Nephron progenitor cell (in vitro differentiated cells): ENCODE results near the gene SRA1.

Experiments
- DNase-seq: peaks from one replicate; pipeline ENCODE4 v3.0.0; 2021
- H3K27ac Mint-ChIP-seq: 2 replicates; pipeline ENCODE4 v1.8.0; 2021; ENCODE audit warnings: mild to moderate bottlenecking, moderate library complexity, mixed read lengths
- H3K27me3 Mint-ChIP-seq: 2 replicates; pipeline ENCODE4 v1.8.0; 2021; ENCODE audit warnings: mild to moderate bottlenecking, low read depth, mixed read lengths; ENCODE audit not compliant: poor library complexity
- H3K36me3 Mint-ChIP-seq: 2 replicates; pipeline ENCODE4 v1.8.0; 2021; ENCODE audit warnings: low read depth, mixed read lengths
- H3K4me1 Mint-ChIP-seq: 2 replicates; pipeline ENCODE4 v1.8.0; 2021; ENCODE audit warnings: mixed read lengths
- H3K4me3 Mint-ChIP-seq: 2 replicates; pipeline ENCODE4 v1.8.0; 2021; ENCODE audit warnings: mild to moderate bottlenecking, moderate library complexity, mixed read lengths
- H3K9me3 Mint-ChIP-seq: 2 replicates; pipeline ENCODE4 v1.8.0; 2021; ENCODE audit warnings: mild to moderate bottlenecking, moderate library complexity, mixed read lengths
- TF ChIP-seq, protein P1 (sequence below): fragments of 200-600 bp; sonication (generic); IDR thresholded peaks from 2 replicates; pipeline ENCODE4 v1.5.0; 2021; ENCODE audit warnings: antibody characterized with exemption

The SRA1 gene

DNA sequence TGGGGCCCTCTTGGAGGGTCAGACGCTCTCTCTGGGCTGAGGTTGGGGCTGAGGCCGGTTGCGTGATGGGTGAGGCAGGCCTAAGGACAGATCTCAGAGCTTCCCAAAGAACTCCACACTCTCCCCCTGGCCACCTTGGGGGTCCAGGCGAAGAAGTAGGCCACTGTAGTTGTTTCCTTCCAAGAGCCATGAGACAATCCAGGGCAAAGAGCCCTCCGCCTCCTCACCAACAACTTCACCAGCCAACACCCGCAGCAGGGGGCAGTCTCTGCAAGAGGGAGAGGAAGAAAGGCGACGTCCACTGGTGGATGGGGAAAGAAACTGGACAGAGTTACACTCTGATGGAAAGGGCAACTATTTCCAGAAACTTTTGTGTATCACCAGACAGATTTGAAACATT is 18.0 kb upstream of the SRA1 start:
- Mint-ChIP-seq H3K27me3 (peaks cover 28% of the 10 kb centered on the region), H3K4me1 (no peaks in the 10 kb centered on the region), H3K27ac (no peak overlapping the region), H3K9me3 (peaks cover 3% of the 10 kb centered on the region), H3K36me3 (no peaks in the 10 kb centered on the region), H3K4me3 (no peak overlapping the region)
- DNase-seq, result no peak
- TF ChIP-seq, protein P1, sequence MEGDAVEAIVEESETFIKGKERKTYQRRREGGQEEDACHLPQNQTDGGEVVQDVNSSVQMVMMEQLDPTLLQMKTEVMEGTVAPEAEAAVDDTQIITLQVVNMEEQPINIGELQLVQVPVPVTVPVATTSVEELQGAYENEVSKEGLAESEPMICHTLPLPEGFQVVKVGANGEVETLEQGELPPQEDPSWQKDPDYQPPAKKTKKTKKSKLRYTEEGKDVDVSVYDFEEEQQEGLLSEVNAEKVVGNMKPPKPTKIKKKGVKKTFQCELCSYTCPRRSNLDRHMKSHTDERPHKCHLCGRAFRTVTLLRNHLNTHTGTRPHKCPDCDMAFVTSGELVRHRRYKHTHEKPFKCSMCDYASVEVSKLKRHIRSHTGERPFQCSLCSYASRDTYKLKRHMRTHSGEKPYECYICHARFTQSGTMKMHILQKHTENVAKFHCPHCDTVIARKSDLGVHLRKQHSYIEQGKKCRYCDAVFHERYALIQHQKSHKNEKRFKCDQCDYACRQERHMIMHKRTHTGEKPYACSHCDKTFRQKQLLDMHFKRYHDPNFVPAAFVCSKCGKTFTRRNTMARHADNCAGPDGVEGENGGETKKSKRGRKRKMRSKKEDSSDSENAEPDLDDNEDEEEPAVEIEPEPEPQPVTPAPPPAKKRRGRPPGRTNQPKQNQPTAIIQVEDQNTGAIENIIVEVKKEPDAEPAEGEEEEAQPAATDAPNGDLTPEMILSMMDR, result no peak

DNA sequence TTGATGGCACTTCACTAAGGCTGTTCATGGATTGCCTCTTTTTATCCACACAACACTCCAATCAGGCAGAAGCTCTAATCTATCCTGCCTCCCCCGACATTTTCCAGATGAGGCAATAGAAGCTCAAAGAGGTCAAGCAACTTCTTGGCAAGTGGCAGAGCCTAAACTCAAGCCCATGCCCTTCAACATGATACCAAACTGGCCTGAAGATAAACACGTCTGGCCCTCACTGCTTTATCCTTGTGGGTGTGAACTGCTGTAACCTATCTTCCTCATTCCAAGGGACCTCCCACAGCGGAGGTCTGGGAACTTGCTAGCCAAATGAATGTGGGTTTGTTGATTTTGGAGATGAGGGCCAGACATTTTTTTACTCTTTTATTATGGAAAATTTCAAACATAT is 16.9 kb upstream of the SRA1 start:
- peaks cover 18% of the 10 kb centered on the region for H3K27me3 Mint-ChIP-seq
- no peaks in the 10 kb centered on the region for H3K4me1 Mint-ChIP-seq
- H3K4me3 Mint-ChIP-seq, result no peak overlapping the region
- no peak overlapping the region for H3K27ac Mint-ChIP-seq
- no peaks in the 10 kb centered on the region for H3K36me3 Mint-ChIP-seq
- DNase-seq, result no peak
- TF ChIP-seq, protein P1, result no peak
- H3K9me3 Mint-ChIP-seq, result peaks cover 3% of the 10 kb centered on the region

DNA sequence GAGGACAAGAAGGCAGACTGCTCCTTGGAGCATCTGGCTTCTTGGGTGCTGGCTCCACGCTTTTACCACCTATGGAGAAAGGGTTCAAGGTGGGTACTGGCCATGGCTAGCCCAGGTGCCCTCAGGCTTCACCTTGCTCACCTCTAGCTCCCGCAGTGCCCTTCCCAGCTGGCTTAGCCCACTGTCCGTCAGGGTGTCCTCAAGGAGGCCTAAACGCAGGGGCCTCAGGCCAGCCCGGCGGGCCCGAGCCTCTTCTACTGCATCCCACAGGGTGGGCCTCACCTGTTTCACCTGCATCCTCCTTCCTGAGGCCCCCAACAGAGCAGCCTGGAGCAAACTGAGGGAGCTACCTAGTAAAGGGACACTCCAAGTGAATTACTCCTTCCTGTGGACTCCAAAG is 16.4 kb upstream of the SRA1 start:
- peaks cover 18% of the 10 kb centered on the region for H3K27me3 Mint-ChIP-seq
- no peaks in the 10 kb centered on the region for H3K36me3 Mint-ChIP-seq
- H3K9me3 Mint-ChIP-seq, result peaks cover 3% of the 10 kb centered on the region
- TF ChIP-seq, protein P1, result no peak
- H3K4me1 Mint-ChIP-seq, result no peaks in the 10 kb centered on the region
- no peak for DNase-seq
- no peak overlapping the region for H3K4me3 Mint-ChIP-seq
- H3K27ac Mint-ChIP-seq, result no peak overlapping the region

DNA sequence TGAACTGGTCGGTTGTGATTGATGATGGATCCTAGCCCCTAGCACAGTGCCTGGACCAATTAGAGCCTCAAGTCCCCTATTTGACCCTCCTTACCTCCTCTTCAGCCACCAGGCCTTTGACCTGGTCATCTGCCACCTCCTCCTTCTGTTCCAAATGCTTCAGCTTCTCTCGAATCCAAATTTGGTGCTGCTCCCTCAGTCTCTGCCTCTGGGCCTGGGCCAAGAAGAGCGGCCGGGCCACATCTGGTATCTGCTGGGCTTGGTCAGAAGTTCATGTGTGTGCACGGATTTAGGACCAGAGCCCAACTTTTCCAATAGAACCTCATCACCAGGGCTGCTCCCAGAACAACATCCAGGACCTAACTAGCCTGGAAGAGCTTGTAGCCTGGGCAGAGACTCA is 13.8 kb upstream of the SRA1 start:
- Mint-ChIP-seq H3K4me3 (no peak overlapping the region), H3K27ac (no peak overlapping the region), H3K4me1 (peaks cover 1% of the 10 kb centered on the region), H3K9me3 (no peaks in the 10 kb centered on the region), H3K27me3 (peaks cover 17% of the 10 kb centered on the region), H3K36me3 (peaks cover 7% of the 10 kb centered on the region)
- TF ChIP-seq, protein P1, result no peak
- DNase-seq, result no peak

DNA sequence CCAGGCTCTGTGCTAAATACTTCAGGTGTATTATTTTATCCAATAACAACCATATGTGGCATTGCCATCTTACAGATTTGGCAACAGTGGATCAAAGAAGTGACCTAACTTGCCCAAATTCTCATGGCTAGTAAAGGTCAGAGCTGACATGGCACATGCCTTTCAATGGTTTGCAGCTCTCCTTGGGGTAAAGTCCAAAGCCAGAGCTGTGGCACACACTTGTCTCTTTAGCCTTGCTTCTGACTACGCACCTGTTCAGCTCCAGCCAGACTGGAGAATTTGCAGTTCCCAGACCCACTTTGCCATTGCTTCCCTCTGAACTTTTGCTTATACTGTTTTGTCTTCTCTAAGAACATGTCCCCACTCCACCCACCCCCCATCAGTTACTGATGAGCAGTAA is 13.2 kb upstream of the SRA1 start:
- H3K27me3 Mint-ChIP-seq, result peaks cover 15% of the 10 kb centered on the region
- H3K9me3 Mint-ChIP-seq, result no peaks in the 10 kb centered on the region
- peaks cover 8% of the 10 kb centered on the region for H3K4me1 Mint-ChIP-seq
- TF ChIP-seq, protein P1, result no peak
- H3K27ac Mint-ChIP-seq, result no peak overlapping the region
- H3K36me3 Mint-ChIP-seq, result peaks cover 11% of the 10 kb centered on the region
- no peak overlapping the region for H3K4me3 Mint-ChIP-seq
- no peak for DNase-seq

DNA sequence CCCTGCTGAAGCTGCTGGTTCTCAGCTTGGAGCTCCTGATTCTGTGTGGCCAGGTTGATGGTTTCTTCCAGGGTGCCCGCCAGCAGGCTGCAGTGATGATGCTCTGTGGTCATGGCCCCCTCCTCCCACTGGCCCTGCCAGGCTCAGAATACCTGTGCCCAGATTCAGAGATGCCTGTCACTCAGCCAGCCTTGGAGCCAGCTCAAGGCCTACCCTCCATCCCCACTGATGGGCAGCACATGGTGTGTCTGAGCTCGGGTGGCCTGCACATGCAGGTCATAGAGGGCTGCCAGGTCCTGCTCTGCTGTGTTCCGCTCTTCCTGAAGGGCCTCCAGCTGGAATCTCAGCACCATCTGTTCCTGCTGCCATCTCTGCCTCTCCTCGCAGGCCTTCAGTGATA is 12.8 kb upstream of the SRA1 start:
- peaks cover 12% of the 10 kb centered on the region for H3K4me1 Mint-ChIP-seq
- no peak for DNase-seq
- peaks cover 11% of the 10 kb centered on the region for H3K36me3 Mint-ChIP-seq
- H3K27me3 Mint-ChIP-seq, result peaks cover 11% of the 10 kb centered on the region
- TF ChIP-seq, protein P1, result no peak
- H3K9me3 Mint-ChIP-seq, result no peaks in the 10 kb centered on the region
- no peak overlapping the region for H3K4me3 Mint-ChIP-seq
- no peak overlapping the region for H3K27ac Mint-ChIP-seq
